Stimulated activated naive CD8-positive, alpha-beta T cell treated with anti-CD3 and anti-CD28 coated beads, Interleukin-15, amount 100 ng/mL, for 72 hours (primary cell): ENCODE results near the gene CRISPLD2.
A peak's percentile ranks its signal among the peaks of the same experiment; 100 is the strongest.

Source experiments
- ATAC-seq: fragments of 150-1000 bp; cut with Tn5 transposase; 2 replicates; pipeline ENCODE4 v1.10.0; 2021; ENCODE audit warnings: mild to moderate bottlenecking, moderate library complexity
- DNase-seq, 2 donors: peaks; one replicate each; pipeline ENCODE4 v3.0.0; 2021 to 2022
- H3K27ac Mint-ChIP-seq, 2 donors: one replicate each; pipeline ENCODE4 v1.8.0; 2022; ENCODE audit warnings: mild to moderate bottlenecking in 2 of 2, mixed read lengths in 2 of 2, moderate library complexity in 2 of 2
- H3K27me3 Mint-ChIP-seq: one replicate; pipeline ENCODE4 v1.8.0; 2022; ENCODE audit warnings: mixed read lengths
- H3K4me1 Mint-ChIP-seq: one replicate; pipeline ENCODE4 v1.8.0; 2022; ENCODE audit warnings: mild to moderate bottlenecking, mixed read lengths
- H3K4me3 Mint-ChIP-seq, 2 donors: one replicate each; pipeline ENCODE4 v1.8.0; 2022; ENCODE audit warnings: mild to moderate bottlenecking in 2 of 2, mixed read lengths in 2 of 2, moderate library complexity in 1 of 2
- H3K9me3 Mint-ChIP-seq, 2 donors: one replicate each; pipeline ENCODE4 v1.8.0; 2022; ENCODE audit warnings: mixed read lengths in 2 of 2

The CRISPLD2 gene

DNA sequence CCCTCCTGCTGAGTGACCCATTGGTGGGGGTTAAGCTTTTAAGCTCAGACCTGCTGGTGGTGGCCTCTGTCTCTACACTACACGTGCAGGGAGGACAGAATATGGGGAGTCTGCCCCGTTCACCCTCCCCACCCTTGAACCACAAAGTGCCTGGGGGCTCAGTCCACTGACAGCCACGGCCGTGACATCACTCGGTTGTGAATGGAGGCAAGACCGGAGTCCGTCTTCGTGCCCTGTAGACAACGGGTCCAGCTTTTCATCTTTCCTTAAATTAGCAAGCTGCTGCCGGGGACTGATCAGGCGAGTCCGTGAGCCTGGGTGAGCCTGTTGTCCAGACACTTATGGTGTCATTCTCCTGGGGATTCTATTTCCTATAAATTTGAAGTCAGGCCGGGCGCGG, 67.4 kb downstream of the CRISPLD2 start:
- Mint-ChIP-seq H3K4me1 (peaks cover 9% of the 10 kb centered on the region), H3K27me3 (peaks cover 34% of the 10 kb centered on the region), H3K27ac (no peak overlapping the region), H3K9me3 (no peaks in the 10 kb centered on the region), H3K4me3 (no peak overlapping the region)
- DNase-seq: no peak
- no peak for ATAC-seq

GRCh38 chr16:84888450-84888849, 68.7 kb downstream of the CRISPLD2 start:
- Mint-ChIP-seq H3K27ac (no peak overlapping the region), H3K4me3 (no peak overlapping the region), H3K9me3 (no peaks in the 10 kb centered on the region), H3K4me1 (peaks cover 9% of the 10 kb centered on the region), H3K27me3 (peaks cover 43% of the 10 kb centered on the region)
- DNase-seq (no peak), ATAC-seq (no peak)

DNA sequence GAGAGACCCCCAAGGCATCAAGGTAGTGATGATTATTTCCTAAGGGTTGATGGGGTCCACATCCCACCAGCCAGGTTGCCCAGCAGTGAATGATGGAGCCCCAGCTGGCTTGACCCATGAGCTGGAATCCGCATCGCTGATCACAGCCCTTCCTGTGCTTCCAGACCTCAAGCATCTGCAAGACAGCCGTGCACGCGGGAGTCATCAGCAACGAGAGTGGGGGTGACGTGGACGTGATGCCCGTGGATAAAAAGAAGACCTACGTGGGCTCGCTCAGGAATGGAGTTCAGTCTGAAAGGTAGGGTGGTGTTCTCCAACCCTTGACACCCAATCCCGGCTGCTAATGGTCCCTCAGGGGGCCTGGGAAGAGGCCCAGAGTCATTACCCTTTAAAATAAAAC, 69.3 kb downstream of the CRISPLD2 start:
- Mint-ChIP-seq H3K27ac (no peak overlapping the region), H3K4me1 (peaks cover 9% of the 10 kb centered on the region), H3K4me3 (no peak overlapping the region), H3K9me3 (no peaks in the 10 kb centered on the region), H3K27me3 (peaks cover 48% of the 10 kb centered on the region)
- no peak for DNase-seq
- ATAC-seq: no peak

DNA sequence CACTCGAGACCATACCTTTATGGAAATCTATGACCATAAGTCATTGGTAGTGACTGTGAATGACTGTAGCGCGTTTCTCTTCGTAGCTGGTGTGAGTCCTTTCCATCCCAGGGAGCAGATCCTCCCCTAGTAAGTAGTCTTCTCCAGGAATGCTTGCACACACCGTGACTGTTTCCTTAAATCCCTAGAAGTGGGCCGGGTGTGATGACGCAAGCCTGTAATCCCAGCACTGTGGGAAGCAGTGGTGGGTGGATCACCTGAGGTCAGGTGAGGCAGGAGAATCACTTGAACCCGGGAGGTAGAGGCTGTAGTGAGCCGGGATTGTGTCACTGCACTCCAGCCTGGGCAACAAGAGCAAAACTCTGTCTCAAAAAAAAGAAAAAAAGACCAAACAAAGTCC, 70.6 kb downstream of the CRISPLD2 start:
- H3K4me3 Mint-ChIP-seq: no peak overlapping the region
- peaks cover 3% of the 10 kb centered on the region for H3K4me1 Mint-ChIP-seq
- ATAC-seq (no peak), DNase-seq (no peak)
- peaks cover 48% of the 10 kb centered on the region for H3K27me3 Mint-ChIP-seq
- H3K27ac Mint-ChIP-seq: no peak overlapping the region
- H3K9me3 Mint-ChIP-seq: no peaks in the 10 kb centered on the region

GRCh38 chr16:84891149-84891795, 71.5 kb downstream of the CRISPLD2 start:
- Mint-ChIP-seq H3K4me1 (no peaks in the 10 kb centered on the region), H3K4me3 (no peak overlapping the region), H3K27ac (no peak overlapping the region), H3K9me3 (no peaks in the 10 kb centered on the region), H3K27me3 (peaks cover 39% of the 10 kb centered on the region)
- ATAC-seq: no peak
- DNase-seq: no peak

- H3K4me3 Mint-ChIP-seq: no peak overlapping the region
- no peak for ATAC-seq
Measured at GRCh38 chr16:84892097-84892496, 72.3 kb downstream of the CRISPLD2 start.

GRCh38 chr16:84893467-84893848, 73.7 kb downstream of the CRISPLD2 start:
- ATAC-seq (no peak), DNase-seq (no peak)
- Mint-ChIP-seq H3K27ac (no peak overlapping the region), H3K27me3 (peaks cover 29% of the 10 kb centered on the region), H3K9me3 (no peaks in the 10 kb centered on the region), H3K4me3 (no peak overlapping the region), H3K4me1 (peaks cover 6% of the 10 kb centered on the region)

More at GRCh38 chr16:84892097-84892496, 72.3 kb downstream of the CRISPLD2 start:
- H3K4me1 Mint-ChIP-seq: no peaks in the 10 kb centered on the region
- no peak for DNase-seq
- H3K27ac Mint-ChIP-seq: no peak overlapping the region
- H3K9me3 Mint-ChIP-seq: no peaks in the 10 kb centered on the region
- peaks cover 34% of the 10 kb centered on the region for H3K27me3 Mint-ChIP-seq

GRCh38 chr16:84893849-84894599, 74.2 kb downstream of the CRISPLD2 start:
- no peak overlapping the region for H3K4me3 Mint-ChIP-seq
- DNase-seq (no peak), ATAC-seq (no peak)
- peaks cover 29% of the 10 kb centered on the region for H3K27me3 Mint-ChIP-seq
- no peak overlapping the region for H3K27ac Mint-ChIP-seq
- no peaks in the 10 kb centered on the region for H3K9me3 Mint-ChIP-seq
- H3K4me1 Mint-ChIP-seq: peaks cover 9% of the 10 kb centered on the region

DNA sequence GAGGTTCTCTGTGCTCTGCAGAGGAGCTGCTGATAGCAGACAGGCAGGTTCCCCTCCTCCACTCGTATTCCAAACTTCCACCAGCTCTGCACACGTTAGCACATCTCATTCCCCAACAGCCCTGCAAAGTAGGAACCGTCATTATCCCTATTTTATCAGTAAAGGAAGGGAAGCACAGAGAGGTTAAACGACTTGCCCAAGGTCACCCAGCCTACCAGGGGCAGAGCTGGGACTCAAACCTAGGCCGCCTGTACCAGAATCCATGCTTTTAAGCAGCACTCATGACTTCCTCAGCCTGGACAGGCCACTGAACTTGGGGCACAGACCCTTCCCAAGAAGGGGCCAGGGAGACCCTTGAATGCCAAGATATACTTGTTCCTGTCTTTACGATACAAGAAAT, 75.2 kb downstream of the CRISPLD2 start:
- DNase-seq (no peak), ATAC-seq (no peak)
- Mint-ChIP-seq H3K27me3 (peaks cover 30% of the 10 kb centered on the region), H3K4me3 (no peak overlapping the region), H3K9me3 (no peaks in the 10 kb centered on the region), H3K27ac (no peak overlapping the region), H3K4me1 (peaks cover 9% of the 10 kb centered on the region)

DNA sequence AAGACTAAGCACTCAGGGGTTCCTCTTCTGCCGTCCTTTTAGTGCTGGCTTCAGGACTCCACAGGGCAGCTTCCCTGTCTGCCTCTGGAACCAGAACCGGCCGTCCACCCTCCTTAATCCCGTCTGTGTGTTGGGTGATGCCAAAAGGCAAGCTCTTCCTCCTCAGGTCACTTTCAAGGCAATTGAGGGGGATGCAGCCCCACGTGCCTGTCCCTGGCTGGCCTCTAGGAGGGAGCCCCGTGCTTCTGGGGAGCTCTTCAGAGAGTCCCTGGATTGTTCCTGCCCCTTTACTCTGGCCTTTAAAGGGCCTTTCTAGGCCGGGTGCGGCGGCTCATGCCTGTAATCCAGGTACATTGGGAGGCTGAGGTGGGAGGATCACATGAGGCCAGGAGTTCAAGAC, 77.1 kb downstream of the CRISPLD2 start:
- ATAC-seq: no peak
- peaks cover 9% of the 10 kb centered on the region for H3K4me1 Mint-ChIP-seq
- H3K27me3 Mint-ChIP-seq: peaks cover 30% of the 10 kb centered on the region
- no peak overlapping the region for H3K4me3 Mint-ChIP-seq
- DNase-seq: no peak
- H3K9me3 Mint-ChIP-seq: no peaks in the 10 kb centered on the region
- no peak overlapping the region for H3K27ac Mint-ChIP-seq

DNA sequence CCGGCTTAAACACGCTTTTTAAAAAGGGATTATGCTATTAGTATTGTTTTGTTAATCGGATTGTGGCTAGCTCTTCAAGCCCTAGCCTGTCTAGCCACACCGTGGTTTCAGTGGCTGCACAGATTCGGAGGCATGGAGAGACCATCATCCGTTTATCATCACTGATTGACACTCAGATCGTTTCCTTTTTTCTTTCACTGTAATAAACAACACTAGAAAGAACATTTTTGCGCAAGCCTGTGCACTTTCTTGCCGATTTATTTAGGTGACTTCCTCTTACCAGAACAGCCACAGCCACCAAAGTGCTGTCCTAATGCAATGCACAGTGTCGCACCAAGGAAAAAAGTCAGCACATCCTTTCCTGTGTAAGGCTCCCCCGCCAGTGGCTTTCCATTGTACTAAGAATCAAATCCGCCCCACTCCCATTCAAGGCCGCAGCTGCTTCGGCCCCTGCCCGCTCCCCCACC, 78.2 kb downstream of the CRISPLD2 start:
- H3K4me1 Mint-ChIP-seq: peaks cover 9% of the 10 kb centered on the region
- no peak overlapping the region for H3K27ac Mint-ChIP-seq
- DNase-seq (no peak), ATAC-seq (no peak)
- H3K4me3 Mint-ChIP-seq: no peak overlapping the region
- peaks cover 26% of the 10 kb centered on the region for H3K27me3 Mint-ChIP-seq
- H3K9me3 Mint-ChIP-seq: no peaks in the 10 kb centered on the region

DNA sequence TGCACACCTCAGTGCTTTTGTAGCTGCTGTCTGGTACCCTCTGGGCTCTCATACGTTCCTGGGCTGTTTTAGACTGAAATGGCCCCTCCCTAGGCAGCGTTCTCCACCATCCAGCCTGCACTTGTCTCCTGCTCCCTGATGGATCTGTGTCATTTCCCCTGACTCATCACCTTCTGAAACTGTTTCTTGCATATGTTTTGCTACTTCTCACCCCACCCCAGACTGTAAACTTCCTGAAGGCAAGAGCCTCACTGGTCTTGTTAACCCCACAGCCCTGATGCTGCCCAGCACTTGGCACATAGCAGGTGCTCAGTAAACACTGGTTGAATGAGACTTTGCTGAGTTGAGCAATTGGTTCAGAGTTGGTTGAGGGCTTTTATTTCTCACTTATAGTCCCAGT, 78.7 kb downstream of the CRISPLD2 start:
- DNase-seq (no peak), ATAC-seq (peak; percentile 46)
- Mint-ChIP-seq H3K27ac (no peak overlapping the region), H3K9me3 (no peaks in the 10 kb centered on the region), H3K4me1 (peaks cover 9% of the 10 kb centered on the region), H3K4me3 (no peak overlapping the region), H3K27me3 (peaks cover 22% of the 10 kb centered on the region)

- no peak overlapping the region for H3K27ac Mint-ChIP-seq
- peaks cover 14% of the 10 kb centered on the region for H3K27me3 Mint-ChIP-seq
- H3K9me3 Mint-ChIP-seq: no peaks in the 10 kb centered on the region
- no peak for ATAC-seq
- no peak overlapping the region for H3K4me3 Mint-ChIP-seq
- H3K4me1 Mint-ChIP-seq: peaks cover 9% of the 10 kb centered on the region
- DNase-seq: no peak
Measured at GRCh38 chr16:84899414-84899813, 79.6 kb downstream of the CRISPLD2 start.

DNA sequence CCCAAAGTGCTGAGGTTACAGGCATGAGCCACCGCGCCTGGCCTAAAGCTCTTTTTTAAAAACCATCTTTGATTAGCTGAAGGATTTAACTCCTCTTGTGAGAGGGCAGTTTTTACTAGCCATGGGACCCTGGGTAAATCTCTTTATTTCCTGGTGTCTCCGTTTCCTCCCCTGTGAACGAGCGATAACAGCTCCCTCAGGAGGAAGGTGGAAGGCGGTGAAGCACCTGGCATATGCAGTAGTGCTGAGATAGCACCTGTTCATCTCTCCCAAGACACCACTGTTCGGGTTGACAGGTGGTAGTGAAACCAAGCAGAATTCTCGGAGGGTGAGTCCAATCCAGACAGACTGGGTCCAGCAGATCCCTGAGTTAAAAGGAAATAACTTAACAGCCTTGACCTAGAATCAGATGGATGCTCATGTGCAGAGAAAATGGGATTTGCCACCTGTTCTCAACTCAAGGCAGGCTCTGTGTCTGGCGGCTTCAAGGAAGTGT, 86.2 kb downstream of the CRISPLD2 start:
- Mint-ChIP-seq H3K27me3 (no peaks in the 10 kb centered on the region), H3K27ac (no peak overlapping the region), H3K9me3 (no peaks in the 10 kb centered on the region), H3K4me3 (no peak overlapping the region), H3K4me1 (peaks cover 4% of the 10 kb centered on the region)
- ATAC-seq: no peak
- DNase-seq: no peak

DNA sequence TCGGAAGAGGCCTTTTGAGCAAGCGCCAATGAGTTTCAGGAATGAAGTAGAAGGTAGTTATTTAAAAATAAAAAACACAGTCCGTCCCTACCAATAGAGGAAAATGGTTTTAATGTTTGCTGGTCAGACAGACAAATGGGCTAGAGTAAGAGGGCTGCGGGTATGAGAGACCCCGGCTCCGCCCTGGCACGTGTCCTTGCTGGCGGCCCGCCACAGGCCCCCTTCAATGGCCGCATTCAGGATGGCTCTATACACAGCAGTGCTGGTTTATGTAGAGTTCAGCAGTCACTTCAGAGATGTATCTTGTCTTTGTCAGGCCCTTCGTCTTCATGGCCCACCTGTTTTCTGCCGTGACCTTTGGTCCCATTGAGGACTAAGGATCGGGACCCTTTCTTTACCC, 87.3 kb downstream of the CRISPLD2 start:
- DNase-seq (no peak), ATAC-seq (no peak)
- Mint-ChIP-seq H3K4me3 (no peak overlapping the region), H3K27ac (no peak overlapping the region), H3K27me3 (no peaks in the 10 kb centered on the region), H3K4me1 (peaks cover 4% of the 10 kb centered on the region), H3K9me3 (no peaks in the 10 kb centered on the region)

GRCh38 chr16:84907575-84907974, 87.8 kb downstream of the CRISPLD2 start:
- no peak overlapping the region for H3K27ac Mint-ChIP-seq
- no peak for ATAC-seq
- H3K27me3 Mint-ChIP-seq: no peaks in the 10 kb centered on the region

More at GRCh38 chr16:84907575-84907974, 87.8 kb downstream of the CRISPLD2 start:
- no peak overlapping the region for H3K4me3 Mint-ChIP-seq
- H3K9me3 Mint-ChIP-seq: no peaks in the 10 kb centered on the region
- peaks cover 4% of the 10 kb centered on the region for H3K4me1 Mint-ChIP-seq
- DNase-seq: no peak
